HepG2 (cell line): Measurements from ENCODE around the gene MBD3L2B. TPM values are rescaled to one million over a fixed set of nuclear protein-coding genes. Genes with fewer than 3 reads are reported as not detected.
A peak's percentile ranks its signal among the peaks of the same experiment; 100 is the strongest.

Source experiments
- ATAC-seq: fragments of 200-7000 bp; cut with Tn5 transposase; 3 replicates; pipeline ENCODE4 v1.9.1; 2020; ENCODE audit warnings: mild to moderate bottlenecking, moderate library complexity
- BruUV-seq: library from RNA; stranded (reverse); fragments of 400-500 nt; replicated peaks from 2 replicates; lab custom pipeline; 2021; lab: Mats Ljungman, UMichigan
- CTCF ChIA-PET: fragments of 300-600 bp; formaldehyde crosslinking; extraction: SDS; loops from one replicate; lab custom pipeline; 2021; ENCODE audit warnings: low total read pairs, inconsistent platforms, low intra/inter-chr PET ratio; lab: Yijun Ruan, JAX
- POLR2A ChIA-PET: fragments of 350-600 bp; sonication (Branson Sonifier 250); formaldehyde crosslinking; loops from one replicate; lab custom pipeline; 2020; ENCODE audit warnings: antibody characterized with exemption, inconsistent platforms; lab: Yijun Ruan, JAX
- DNase-seq: peaks from one replicate; pipeline ENCODE4 v3.0.0-alpha.2; 2015; ENCODE audit warnings: low spot score
- FAIRE-seq: peaks from 3 replicates; lab custom pipeline; 2011; peaks lifted over from hg19 to GRCh38; lab: Jason Lieb, UNC
- H2AFZ ChIP-seq: one replicate; pipeline ENCODE4 v1.6.1; 2011; ENCODE audit warnings: low read length, inconsistent platforms
- H3K27ac ChIP-seq: fragments of 300-600 bp; 3 replicates; pipeline ENCODE4 v1.8.0; 2011; ENCODE audit warnings: mixed run types, mild to moderate bottlenecking, mixed read lengths, low read length, inconsistent platforms; ENCODE audit not compliant: insufficient read depth; ENCODE audit errors: extremely low read length
- H3K27me3 ChIP-seq, 2 experiments: fragments of 200-600 bp in 1 of 2; 2 replicates in 1 of 2; 3 replicates in 1 of 2; pipeline versions ENCODE4 v1.6.0 to v1.8.0; 2011; ENCODE audit warnings: low read length in 2 of 2, mild to moderate bottlenecking in 2 of 2, moderate library complexity in 2 of 2, inconsistent platforms in 1 of 2; ENCODE audit not compliant: insufficient read depth in 2 of 2, control insufficient read depth in 1 of 2
- H3K36me3 ChIP-seq, 2 experiments: fragments of 200-600 bp in 1 of 2; replicated peaks in 1 of 2; 2 replicates in 1 of 2; 3 replicates in 1 of 2; pipeline versions ENCODE4 v1.5.1 to v1.8.0; 2011; ENCODE audit warnings: low read length in 2 of 2, inconsistent platforms in 1 of 2; ENCODE audit not compliant: insufficient read depth in 2 of 2, control insufficient read depth in 1 of 2
- H3K4me1 ChIP-seq: 2 replicates; pipeline ENCODE4 v1.5.1; 2012; ENCODE audit warnings: low read length, inconsistent platforms; ENCODE audit not compliant: insufficient read depth
- H3K4me2 ChIP-seq: 2 replicates; pipeline ENCODE4 v1.6.0; 2011; ENCODE audit warnings: low read depth, low read length, inconsistent platforms
- H3K4me3 ChIP-seq, 3 experiments: fragments of 200-600 bp in 1 of 3; sonication (generic), shearing (Covaris generic) in 1 of 3; replicated peaks in 1 of 3; 2 replicates each; pipeline ENCODE4 v1.5.1; 2011 to 2016; ENCODE audit warnings: low read length in 3 of 3, inconsistent platforms in 2 of 3, low read depth in 2 of 3, mild to moderate bottlenecking in 2 of 3, control low read depth in 1 of 3, mixed read lengths in 1 of 3; ENCODE audit not compliant: insufficient read depth in 1 of 3
- H3K79me2 ChIP-seq: one replicate; pipeline ENCODE4 v1.6.1; 2011; ENCODE audit warnings: low read length, inconsistent platforms; ENCODE audit not compliant: insufficient read depth
- H3K9ac ChIP-seq: 2 replicates; pipeline ENCODE4 v1.6.0; 2011; ENCODE audit warnings: mild to moderate bottlenecking, low read depth, low read length, inconsistent platforms; ENCODE audit not compliant: insufficient read depth
- H3K9me3 ChIP-seq: 2 replicates; pipeline ENCODE4 v1.5.1; 2012; ENCODE audit warnings: mild to moderate bottlenecking, low read length
- H4K20me1 ChIP-seq: 2 replicates; pipeline ENCODE4 v1.6.0; 2011; ENCODE audit warnings: inconsistent platforms, mild to moderate bottlenecking, low read length, moderate library complexity; ENCODE audit not compliant: insufficient read depth
- CREM ChIP-seq, 2 experiments: sonication (generic) in 1 of 2; formaldehyde crosslinking in 1 of 2; IDR thresholded peaks; 2 replicates each; pipeline versions ENCODE4 v1.4.0 to v1.6.1; 2016 to 2020; ENCODE audit warnings: antibody characterized with exemption in 1 of 2, mild to moderate bottlenecking in 1 of 2, missing genetic modification reagents in 1 of 2
- GABPA ChIP-seq, 2 experiments: IDR thresholded peaks; 2 replicates each; pipeline ENCODE4 v1.6.1; 2011 to 2016; ENCODE audit warnings: low read depth in 2 of 2, low read length in 1 of 2, missing biosample characterization in 1 of 2, missing genetic modification characterization in 1 of 2
- NCOR1 ChIP-seq: fragments of 200-600 bp; sonication (generic); IDR thresholded peaks from 2 replicates; pipeline ENCODE4 v1.7.0; 2017; ENCODE audit warnings: antibody characterized with exemption, low read length, borderline replicate concordance
- NFAT5 ChIP-seq: sonication (generic); formaldehyde crosslinking; IDR thresholded peaks from 2 replicates; pipeline ENCODE4 v1.4.0; 2020; ENCODE audit warnings: missing genetic modification reagents
- NFYB ChIP-seq: sonication (generic); formaldehyde crosslinking; IDR thresholded peaks from 2 replicates; pipeline ENCODE4 v1.4.0; 2020; ENCODE audit warnings: missing genetic modification reagents
- POGK ChIP-seq: sonication (generic); formaldehyde crosslinking; conservative IDR thresholded peaks from 2 replicates; pipeline ENCODE4 v1.8.0; 2022; ENCODE audit warnings: mild to moderate bottlenecking, moderate library complexity, missing genetic modification reagents
- THAP11 ChIP-seq: IDR thresholded peaks from 2 replicates; pipeline ENCODE4 v1.6.1; 2016; ENCODE audit warnings: missing biosample characterization, missing genetic modification reagents
- THAP9 ChIP-seq: sonication (generic); formaldehyde crosslinking; IDR thresholded peaks from 2 replicates; pipeline ENCODE4; 2020; ENCODE audit warnings: missing genetic modification reagents, mild to moderate bottlenecking, borderline replicate concordance
- ZBTB37 ChIP-seq: sonication (generic); formaldehyde crosslinking; IDR thresholded peaks from 2 replicates; pipeline ENCODE4 v1.4.0; 2020; ENCODE audit warnings: mild to moderate bottlenecking, missing genetic modification reagents
- ZFP1 ChIP-seq: IDR thresholded peaks from 2 replicates; pipeline ENCODE4 v1.6.1; 2016
- ZNF143 ChIP-seq: sonication (generic); formaldehyde crosslinking; IDR thresholded peaks from 2 replicates; pipeline ENCODE4 v1.4.0; 2020; ENCODE audit warnings: missing genetic modification reagents
- ZNF550 ChIP-seq: sonication (generic); formaldehyde crosslinking; IDR thresholded peaks from 2 replicates; pipeline ENCODE4 v1.4.0; 2020; ENCODE audit warnings: mild to moderate bottlenecking, missing genetic modification reagents, borderline replicate concordance
- WGBS: methylation state at CpG from one replicate; pipeline ENCODE4 v1.1.6; 2017; ENCODE audit warnings: low lambda C conversion rate; 5-methylcytosine and 5-hydroxymethylcytosine counted together
- in situ Hi-C: cut with HindIII; loops from 2 replicates; pipeline ENCODE4 v1.10.0; 2017; ENCODE audit warnings: low pct_unique_long_range_greater_than_20kb; ENCODE audit not compliant: extremely low pct_ligation_motif_present
- intact Hi-C: fragments of 100-400 bp; cut with micrococcal nuclease; formaldehyde crosslinking; loops from one replicate; pipeline ENCODE4 v1.10.0; 2022; ENCODE audit not compliant: unreplicated experiment
- polyA plus RNA-seq, 8 experiments: library from polyadenylated mRNA; depleted of rRNA in 3 of 8; stranded (reverse) in 7 of 8; unstranded in 1 of 8; fragments of >200 nt; fragmentation: Illumina TruSeq in 4 of 8; extraction: Trizol in 4 of 8; gene quantifications; 2 replicates each; pipeline versions ENCODE4 v1.2.1 to v1.2.3, GENCODE V29; 2011 to 2016; ENCODE audit warnings: low read depth in 4 of 8, missing spikeins in 1 of 8, mixed read lengths in 1 of 8; ENCODE audit not compliant: insufficient read depth in 1 of 8
- total RNA-seq, 5 experiments: library from RNA; depleted of rRNA; stranded (reverse); fragments of >200 nt; fragmentation: Illumina TruSeq; extraction: Trizol; gene quantifications; 2 replicates each; pipeline ENCODE4 v1.2.3, GENCODE V29; 2016; ENCODE audit warnings: low read depth in 1 of 5

MBD3L2B gene
- total and polyA plus RNA-seq, 2 of the 13 experiments (the other 11 are each of a cell fraction or from before 2014, with no cell fraction given) = not detected

- H3K4me3 ChIP-seq = no peak overlapping the region
- H3K4me1 ChIP-seq = no peaks in the 10 kb centered on the region
- ChIA-PET POLR2A (no interaction called here), CTCF (no interaction called here)
- no peaks in the 10 kb centered on the region for H4K20me1 ChIP-seq
- ATAC-seq = no peak
- no peak overlapping the region for H3K9ac ChIP-seq
- H3K79me2 ChIP-seq = no peaks in the 10 kb centered on the region
- intact Hi-C loops = no loop called here
- no peaks in the 10 kb centered on the region for H3K36me3 ChIP-seq
- H3K9me3 ChIP-seq = no peaks in the 10 kb centered on the region
- WGBS = 47% methylated on average over 5 of the region's 5 CpGs
- no peak for FAIRE-seq
- H3K27ac ChIP-seq = no peak overlapping the region
- no peak overlapping the region for H2AFZ ChIP-seq
- in situ Hi-C loops = no loop called here
- no TSS peak for BruUV-seq
- H3K4me2 ChIP-seq = no peak overlapping the region
- DNase-seq = no peak
- peaks cover 0 to 18% of the 10 kb centered on the region in 2 experiments; a peak in 1 of 5 replicates for H3K27me3 ChIP-seq
- TF ChIP-seq ZBTB37 (CRISPR knock-in tag) = no peak
- no peak for TF ChIP-seq ZNF550
- TF ChIP-seq ZNF143 = peak; percentile 76
- no peak for TF ChIP-seq ZFP1 (CRISPR knock-in tag)
- TF ChIP-seq THAP9 (CRISPR knock-in tag) = no peak
- TF ChIP-seq CREM (IDR thresholded peaks at IDR 0.05) = no peak
- TF ChIP-seq CREM (CRISPR knock-in tag; IDR thresholded peaks at IDR 0.05) = no peak
- TF ChIP-seq NFAT5 (CRISPR knock-in tag) = no peak
- no peak for TF ChIP-seq GABPA (IDR thresholded peaks at IDR 0.05; ENCODE audit: low read depth, low read length)
- peak; percentile 21; the same call in 1 of the 2 replicates for TF ChIP-seq GABPA (CRISPR knock-in tag; IDR thresholded peaks at IDR 0.05; ENCODE audit: low read depth)
- peak; percentile 75 for TF ChIP-seq THAP11 (CRISPR knock-in tag)
- no peak for TF ChIP-seq NCOR1
- no peak for TF ChIP-seq POGK (CRISPR knock-in tag)
- peak; percentile 74 for TF ChIP-seq NFYB
Measured at GRCh38 chr19:6970443-6970842, 50.8 kb downstream of the MBD3L2B start.
